Muscle layer of colon (tissue), 2 donors: ENCODE results near the gene PCDH15.
"Not testable (repeated sequence)": the region's sequence is repeated elsewhere in the genome, so short reads cannot be mapped to it uniquely, and the experiment has no call there.

Experiments
- H3K27ac ChIP-seq: one replicate; pipeline ENCODE4 v1.7.0; 2013; ENCODE audit warnings: low read depth, mild to moderate bottlenecking, low read length, moderate library complexity
- H3K27me3 ChIP-seq, 2 donors: one replicate each; pipeline ENCODE4 v1.7.0; 2013; ENCODE audit warnings: low read length in 2 of 2, mild to moderate bottlenecking in 2 of 2; ENCODE audit not compliant: insufficient read depth in 2 of 2, control insufficient read depth in 1 of 2
- H3K36me3 ChIP-seq: one replicate; pipeline ENCODE4 v1.7.0; 2013; ENCODE audit warnings: mild to moderate bottlenecking, low read length; ENCODE audit not compliant: insufficient read depth
- H3K4me1 ChIP-seq: one replicate; pipeline ENCODE4 v1.7.0; 2013; ENCODE audit warnings: mild to moderate bottlenecking, low read length; ENCODE audit not compliant: insufficient read depth
- H3K4me3 ChIP-seq, 2 donors: one replicate each; pipeline ENCODE4 v1.7.0; 2013; ENCODE audit warnings: low read length in 2 of 2, low read depth in 1 of 2, mild to moderate bottlenecking in 1 of 2, moderate library complexity in 1 of 2
- H3K9ac ChIP-seq: one replicate; pipeline ENCODE4 v1.7.0; 2013; ENCODE audit warnings: low read length
- H3K9me3 ChIP-seq: one replicate; pipeline ENCODE4 v1.7.0; 2013; ENCODE audit warnings: mild to moderate bottlenecking, low read length
- donor health status: abdominal sarcoma.
- donor health status: Adenocarcinoma of cecum.

Gene PCDH15

DNA sequence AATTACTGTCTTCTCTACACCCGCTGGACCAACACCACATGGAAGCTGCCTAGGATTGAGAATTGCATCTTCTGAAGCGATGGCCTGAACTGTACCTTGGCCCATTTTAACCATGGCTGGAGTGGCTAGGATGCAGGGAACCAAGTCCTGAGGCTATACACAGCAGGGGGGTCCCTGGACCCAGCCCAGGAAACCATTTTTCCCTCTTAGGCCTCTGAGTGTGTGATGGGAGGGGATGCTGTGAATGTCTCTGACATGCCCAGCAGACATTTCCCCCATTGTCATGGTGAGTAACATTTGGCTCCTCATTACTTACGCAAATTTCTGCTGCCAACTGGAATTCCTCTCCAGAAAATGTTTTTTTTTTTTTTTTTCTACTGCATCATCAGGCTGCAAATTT lies 822.7 kb downstream of the PCDH15 start:
- H3K9me3 ChIP-seq, result no peaks in the 10 kb centered on the region
- no peak overlapping the region for H3K9ac ChIP-seq
- H3K27ac ChIP-seq, result no peak overlapping the region
- H3K4me1 ChIP-seq, result no peaks in the 10 kb centered on the region
- H3K4me3 ChIP-seq, result no peak overlapping the region
- H3K27me3 ChIP-seq, result no peaks in the 10 kb centered on the region
- no peaks in the 10 kb centered on the region for H3K36me3 ChIP-seq

DNA sequence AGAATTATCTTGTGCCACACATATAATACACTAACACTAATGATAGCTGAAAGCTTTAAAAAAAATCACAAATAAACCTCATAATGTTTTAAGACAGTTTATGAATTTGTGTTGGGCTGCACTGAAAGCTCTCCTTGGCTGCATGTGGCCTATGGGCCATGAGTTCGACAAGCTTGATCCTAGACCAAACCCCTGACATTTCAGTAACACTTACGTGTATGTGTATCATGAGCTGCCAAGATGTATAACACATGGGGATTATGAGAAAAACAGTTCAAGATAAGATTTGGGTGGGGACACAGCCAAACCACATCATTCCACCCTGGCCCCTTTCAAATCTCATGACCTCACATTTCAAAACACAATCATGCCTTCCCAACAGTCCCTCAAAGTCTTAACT lies 823.8 kb downstream of the PCDH15 start:
- no peaks in the 10 kb centered on the region for H3K9me3 ChIP-seq
- no peak overlapping the region for H3K9ac ChIP-seq
- H3K27me3 ChIP-seq, result no peaks in the 10 kb centered on the region
- H3K27ac ChIP-seq, result no peak overlapping the region
- no peaks in the 10 kb centered on the region for H3K4me1 ChIP-seq
- no peaks in the 10 kb centered on the region for H3K36me3 ChIP-seq
- H3K4me3 ChIP-seq, result no peak overlapping the region

DNA sequence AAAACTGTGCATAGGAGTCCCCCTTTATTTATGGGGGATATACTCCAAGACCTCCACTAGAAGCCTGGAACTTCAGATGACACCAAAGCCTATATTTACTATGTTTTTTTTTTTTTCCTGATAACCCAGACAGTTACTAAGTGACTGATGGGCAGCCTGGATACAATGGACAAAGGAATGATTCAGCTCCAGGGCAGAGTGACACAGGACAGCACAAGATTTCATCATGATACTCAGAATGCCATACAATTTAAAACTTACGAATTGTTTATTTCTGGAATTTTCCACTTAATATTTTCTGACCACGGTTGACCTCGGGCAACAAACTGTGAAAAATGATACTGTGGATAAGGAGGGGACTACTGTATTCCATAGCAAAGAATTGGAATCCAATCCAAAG lies 843.6 kb downstream of the PCDH15 start:
- H3K9me3 ChIP-seq, result no peaks in the 10 kb centered on the region
- H3K4me3 ChIP-seq, result no peak overlapping the region
- no peaks in the 10 kb centered on the region for H3K36me3 ChIP-seq
- no peak overlapping the region for H3K27ac ChIP-seq
- H3K4me1 ChIP-seq, result no peaks in the 10 kb centered on the region
- no peaks in the 10 kb centered on the region for H3K27me3 ChIP-seq
- no peak overlapping the region for H3K9ac ChIP-seq

DNA sequence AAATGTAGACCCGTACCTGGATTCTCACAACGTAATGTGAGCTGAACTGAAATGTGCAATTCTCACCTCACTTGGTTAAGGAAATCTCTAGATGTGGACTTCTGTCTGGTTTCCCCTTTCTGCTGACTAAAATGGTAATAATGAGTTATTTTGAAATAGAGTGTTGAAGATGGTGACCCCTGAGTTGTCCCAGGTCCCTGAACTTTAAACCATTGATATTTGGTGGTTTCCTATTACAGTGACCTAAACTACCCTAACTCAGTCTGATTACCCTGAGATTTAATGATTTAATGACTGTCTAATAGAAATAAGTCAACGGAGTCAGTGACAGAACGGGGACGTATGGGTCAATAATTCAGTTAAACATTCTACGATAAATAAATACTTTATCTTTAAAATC lies 845.9 kb downstream of the PCDH15 start:
- Histone ChIP-seq H3K36me3 (no peaks in the 10 kb centered on the region), H3K4me3 (no peak overlapping the region), H3K9me3 (no peaks in the 10 kb centered on the region), H3K4me1 (no peaks in the 10 kb centered on the region), H3K27me3 (no peaks in the 10 kb centered on the region), H3K9ac (no peak overlapping the region), H3K27ac (no peak overlapping the region)

DNA sequence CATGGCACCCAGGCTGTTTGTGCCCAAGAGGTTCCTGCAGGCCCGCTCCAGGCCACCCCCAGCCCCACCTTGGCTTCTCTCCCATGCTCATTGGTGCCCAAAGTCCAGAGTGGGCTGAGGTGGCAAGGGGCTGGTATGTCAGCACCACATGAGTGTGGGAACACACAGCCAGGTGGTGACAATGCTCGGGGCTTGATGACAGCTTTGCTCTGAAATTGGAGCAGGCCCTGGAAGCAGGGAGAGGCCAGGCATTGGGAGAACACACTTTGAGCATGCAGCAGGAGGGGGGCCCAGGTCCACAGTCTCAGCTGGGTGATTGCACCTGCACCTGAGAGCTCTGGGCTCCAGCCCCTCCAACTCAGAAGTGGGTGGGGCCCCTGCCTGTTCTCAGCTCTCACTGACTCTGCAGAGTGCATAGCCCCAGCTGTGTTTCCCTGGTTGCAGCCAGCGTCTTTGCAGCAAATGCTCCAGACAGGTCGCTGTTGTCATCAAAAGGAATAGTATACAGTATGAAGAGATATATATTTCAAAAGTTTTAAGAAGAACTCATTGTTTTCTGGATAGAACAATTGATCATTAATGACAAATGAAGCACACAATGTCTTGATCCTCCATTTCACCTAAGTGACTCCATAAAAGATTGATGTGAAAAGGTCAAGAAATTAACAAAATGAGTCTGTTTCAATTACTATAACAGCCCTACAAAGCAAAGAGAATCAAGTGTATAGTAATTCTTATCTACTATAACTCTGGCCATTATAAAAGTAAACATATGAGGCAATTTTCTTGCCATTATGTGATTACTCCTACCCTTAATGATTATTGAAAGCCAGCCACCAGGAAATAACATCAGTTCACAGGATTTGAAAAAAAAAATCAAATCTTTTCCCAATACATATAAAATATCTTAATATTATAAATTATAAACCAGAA lies 848.1 kb downstream of the PCDH15 start:
- H3K4me1 ChIP-seq, result no peaks in the 10 kb centered on the region
- no peaks in the 10 kb centered on the region for H3K9me3 ChIP-seq
- H3K4me3 ChIP-seq, result no peak overlapping the region
- no peak overlapping the region for H3K9ac ChIP-seq
- H3K27ac ChIP-seq, result no peak overlapping the region
- no peaks in the 10 kb centered on the region for H3K27me3 ChIP-seq
- H3K36me3 ChIP-seq, result no peaks in the 10 kb centered on the region

DNA sequence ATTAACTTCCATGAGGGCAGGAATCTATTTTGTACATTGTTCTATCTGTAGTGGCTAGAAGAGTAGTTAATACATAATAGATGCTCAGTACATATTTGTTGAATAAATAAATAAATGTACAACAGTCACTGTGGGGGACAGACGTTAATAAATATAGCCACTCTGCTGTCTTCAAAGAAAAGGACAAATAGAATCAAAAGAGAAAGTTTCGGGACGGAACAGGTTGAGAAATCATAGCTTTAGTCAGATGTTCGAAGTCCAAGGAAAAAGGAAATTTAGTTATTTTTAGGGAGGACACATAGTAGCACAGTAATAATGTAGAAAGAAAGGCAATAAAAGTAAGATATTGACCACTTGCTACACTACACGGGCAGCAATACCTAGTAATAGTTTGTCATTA lies 861.4 kb downstream of the PCDH15 start:
- H3K4me1 ChIP-seq, result no peaks in the 10 kb centered on the region

DNA sequence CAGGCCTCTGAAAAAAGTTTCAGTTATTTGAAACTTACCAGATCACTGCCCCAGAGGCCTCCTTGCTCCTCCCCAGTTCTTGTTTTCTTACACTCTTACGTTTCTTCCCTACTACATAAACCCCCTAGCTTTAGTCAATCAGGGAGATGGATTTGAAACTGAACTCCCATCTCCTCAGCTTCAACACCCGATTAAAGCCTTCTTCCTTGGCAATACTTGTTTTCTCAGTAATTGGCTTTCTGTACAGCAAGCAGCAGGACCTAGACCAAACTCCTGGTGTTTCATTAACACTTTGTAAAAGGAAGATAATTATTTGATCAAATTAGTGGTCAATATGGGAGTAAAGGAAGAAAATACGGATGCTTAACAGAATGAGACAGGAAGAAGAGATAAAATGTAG lies 870.4 kb downstream of the PCDH15 start:
- Histone ChIP-seq H3K27me3 (no peaks in the 10 kb centered on the region), H3K9ac (no peak overlapping the region), H3K4me1 (no peaks in the 10 kb centered on the region), H3K4me3 (no peak overlapping the region), H3K36me3 (no peaks in the 10 kb centered on the region), H3K9me3 (no peaks in the 10 kb centered on the region), H3K27ac (no peak overlapping the region)

More for the DNA sequence above, 861.4 kb downstream of the PCDH15 start:
- Histone ChIP-seq H3K9ac (no peak overlapping the region), H3K4me3 (no peak overlapping the region), H3K9me3 (no peaks in the 10 kb centered on the region), H3K27me3 (no peaks in the 10 kb centered on the region), H3K36me3 (no peaks in the 10 kb centered on the region), H3K27ac (no peak overlapping the region)

DNA sequence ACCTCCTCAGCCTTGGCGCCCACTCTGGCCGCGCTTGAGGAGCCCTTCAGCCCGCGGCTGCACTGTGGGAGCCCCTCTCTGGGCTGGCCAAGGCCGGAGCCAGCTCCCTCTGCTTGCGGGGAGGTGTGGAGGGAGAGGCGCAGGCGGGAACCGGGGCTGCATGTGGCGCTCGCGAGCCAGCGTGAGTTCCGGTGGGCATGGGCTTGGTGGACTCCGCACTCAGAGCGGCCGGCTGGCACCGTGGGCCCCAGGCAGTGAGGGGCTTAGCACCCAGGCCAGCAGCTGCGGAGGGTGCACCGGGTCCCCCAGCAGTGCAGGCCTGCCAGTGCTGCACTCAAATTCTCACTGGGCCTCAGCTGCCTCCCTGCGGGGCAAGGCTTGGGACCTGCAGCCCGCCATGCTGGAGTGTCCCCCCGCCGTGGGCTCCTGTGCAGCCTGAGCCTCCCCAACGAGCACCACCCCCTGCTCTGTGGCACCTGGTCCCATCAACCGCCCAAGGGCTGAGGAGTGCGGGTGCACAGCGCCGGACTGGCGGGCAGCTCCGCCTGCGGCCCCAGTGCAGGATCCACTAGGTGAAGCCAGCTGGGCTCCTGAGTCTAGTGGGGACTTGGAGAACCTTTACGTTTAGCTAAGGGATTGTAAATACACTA lies 876.9 kb downstream of the PCDH15 start:
- H3K4me1 ChIP-seq, H3K27ac ChIP-seq, H3K27me3 ChIP-seq, H3K9ac ChIP-seq, H3K4me3 ChIP-seq, H3K9me3 ChIP-seq, H3K36me3 ChIP-seq: not testable (repeated sequence)

DNA sequence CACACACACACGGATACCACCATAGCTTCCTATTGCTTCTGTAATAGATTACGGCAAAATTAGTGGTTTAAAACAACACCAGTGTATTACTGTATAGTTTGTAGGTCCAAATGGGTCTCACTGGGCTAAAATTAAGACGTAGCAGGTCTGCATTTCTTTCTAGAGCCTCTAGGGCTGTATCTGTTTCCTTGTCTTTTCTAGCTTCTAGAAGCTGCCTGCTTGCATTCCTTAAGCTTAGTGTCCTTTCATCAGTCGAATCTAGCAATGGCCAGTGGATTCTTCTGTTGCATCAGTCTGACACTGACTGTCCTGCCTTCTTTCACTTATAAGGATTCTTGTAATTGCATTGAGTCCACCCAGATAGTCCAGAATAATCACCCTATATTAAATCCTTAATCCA lies 882.3 kb downstream of the PCDH15 start:
- Histone ChIP-seq H3K27ac (no peak overlapping the region), H3K9ac (no peak overlapping the region), H3K9me3 (no peaks in the 10 kb centered on the region), H3K4me3 (no peak overlapping the region), H3K36me3 (no peaks in the 10 kb centered on the region), H3K4me1 (no peaks in the 10 kb centered on the region), H3K27me3 (no peaks in the 10 kb centered on the region)

DNA sequence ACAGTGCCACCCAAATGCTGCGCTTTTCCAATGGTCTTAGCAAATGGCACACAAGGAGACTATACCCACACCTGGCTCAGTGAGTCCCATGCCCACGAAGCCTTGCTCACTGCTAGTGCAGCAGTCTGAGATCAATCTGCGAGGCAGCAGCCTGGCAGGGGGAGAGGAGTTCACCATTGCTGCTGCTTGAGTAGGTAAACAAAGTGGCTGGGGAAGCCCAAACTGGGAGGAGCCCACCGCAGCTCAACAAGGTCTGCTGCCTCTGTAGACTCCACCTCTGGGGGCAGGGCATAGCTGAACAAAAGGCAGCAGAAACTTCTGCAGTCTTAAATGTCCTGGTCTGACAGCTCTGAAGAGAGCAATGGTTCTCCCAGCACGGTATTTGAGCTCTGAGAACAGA lies 891.2 kb downstream of the PCDH15 start:
- H3K4me3 ChIP-seq, result no peak overlapping the region

DNA sequence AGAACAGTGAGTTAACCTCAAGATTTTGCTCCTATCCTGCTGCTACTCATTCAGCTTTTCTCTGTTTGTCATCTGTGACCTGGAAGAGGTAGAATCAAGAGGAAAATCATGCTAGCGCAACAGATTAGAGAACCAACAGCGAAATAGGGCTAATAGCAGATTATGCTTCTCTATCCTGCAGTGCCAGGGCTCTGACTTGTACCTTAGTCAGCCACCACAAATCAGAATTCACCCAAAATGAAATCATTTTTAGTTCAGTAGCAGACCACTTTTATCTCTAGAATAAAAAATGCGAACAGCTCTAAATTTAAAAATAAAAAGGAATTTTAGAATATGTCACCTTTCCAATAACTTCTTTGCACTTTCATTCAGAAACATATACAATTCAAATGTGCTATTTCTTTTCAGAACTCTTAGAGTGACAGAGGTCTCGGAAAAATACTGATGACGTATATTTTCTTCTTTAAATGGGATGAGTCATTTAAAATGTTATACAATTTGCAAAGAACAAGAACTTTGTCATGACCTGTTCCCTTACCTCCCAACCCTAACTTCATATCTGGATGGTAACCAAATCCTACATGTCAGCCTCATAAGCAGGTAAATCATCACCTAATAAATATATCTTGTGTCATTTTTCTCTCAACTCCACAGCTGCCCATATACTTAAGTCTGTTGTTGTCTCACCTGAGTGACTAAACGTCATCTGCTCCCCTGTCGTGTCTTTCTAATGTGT lies 896.4 kb downstream of the PCDH15 start:
- Histone ChIP-seq H3K4me1 (peaks cover 6% of the 10 kb centered on the region), H3K27ac (no peak overlapping the region), H3K9me3 (no peaks in the 10 kb centered on the region), H3K27me3 (no peaks in the 10 kb centered on the region), H3K4me3 (no peak overlapping the region), H3K36me3 (no peaks in the 10 kb centered on the region), H3K9ac (no peak overlapping the region)

More for the DNA sequence above, 891.2 kb downstream of the PCDH15 start:
- no peaks in the 10 kb centered on the region for H3K36me3 ChIP-seq
- no peak overlapping the region for H3K27ac ChIP-seq
- H3K4me1 ChIP-seq, result no peaks in the 10 kb centered on the region
- H3K27me3 ChIP-seq, result no peaks in the 10 kb centered on the region
- no peak overlapping the region for H3K9ac ChIP-seq
- H3K9me3 ChIP-seq, result no peaks in the 10 kb centered on the region
